SK-N-DZ (cell line): ENCODE measurements around the gene SLC6A4. TPM values are rescaled to one million over a fixed set of nuclear protein-coding genes. Genes with fewer than 3 reads are reported as not detected.
A peak's percentile ranks its signal among the peaks of the same experiment; 100 is the strongest.

Experiments
- DNase-seq: peaks from one replicate; pipeline ENCODE4 v3.0.0-alpha.2; 2015; ENCODE audit warnings: low spot score
- polyA plus RNA-seq, 2 experiments: library from polyadenylated mRNA; depleted of rRNA; stranded (reverse); fragments of >200 nt; gene quantifications; 2 replicates each; pipeline ENCODE4 v1.2.3, GENCODE V29; 2014

SLC6A4 gene
- polyA plus RNA-seq (2014; cell fraction: cytosol; rRNA removed) = not detected in 2 replicates
- polyA plus RNA-seq (2014; cell fraction: nucleus; rRNA removed) = 0.05 TPM in 1 of 2 replicates, not detected in the other

- DNase-seq = no peak
These were observed at the start of gene SLC6A4 for GRCh38 chr17:30235386-30236296. Gene SLC6A4 (minus strand): TSS chr17:30235697. CDS start chr17:30221958, 13,739 bp downstream.

GRCh38 chr17:30279156-30279555 lies 43.7 kb upstream of the SLC6A4 start:
- DNase-seq = peak; percentile 23

- DNase-seq = peak; percentile 51
These were observed 42.5 kb upstream of the SLC6A4 start for GRCh38 chr17:30278032-30278431.

GRCh38 chr17:30275911-30276310 lies 40.4 kb upstream of the SLC6A4 start:
- no peak for DNase-seq

GRCh38 chr17:30274887-30275286 lies 39.4 kb upstream of the SLC6A4 start:
- no peak for DNase-seq

GRCh38 chr17:30273373-30273772 lies 37.9 kb upstream of the SLC6A4 start:
- no peak for DNase-seq

- DNase-seq = no peak
These were observed 35.6 kb upstream of the SLC6A4 start for GRCh38 chr17:30271102-30271501.

- DNase-seq = no peak
These were observed 32.1 kb upstream of the SLC6A4 start for GRCh38 chr17:30267625-30268024.

- DNase-seq = no peak
These were observed 28.2 kb upstream of the SLC6A4 start for GRCh38 chr17:30263552-30264333.

- DNase-seq = peak; percentile 59
These were observed 21.4 kb upstream of the SLC6A4 start for GRCh38 chr17:30256756-30257506.

GRCh38 chr17:30254150-30254549 lies 18.7 kb upstream of the SLC6A4 start:
- no peak for DNase-seq

GRCh38 chr17:30253312-30253711 lies 17.8 kb upstream of the SLC6A4 start:
- no peak for DNase-seq

GRCh38 chr17:30251931-30252330 lies 16.4 kb upstream of the SLC6A4 start:
- no peak for DNase-seq

GRCh38 chr17:30249460-30249859 lies 14.0 kb upstream of the SLC6A4 start:
- no peak for DNase-seq

GRCh38 chr17:30248786-30249185 lies 13.3 kb upstream of the SLC6A4 start:
- no peak for DNase-seq

- DNase-seq = no peak
These were observed 11.0 kb upstream of the SLC6A4 start for GRCh38 chr17:30246460-30246859.

- no peak for DNase-seq
These were observed 9.4 kb upstream of the SLC6A4 start for GRCh38 chr17:30244853-30245385.

- DNase-seq = no peak
These were observed 8.1 kb upstream of the SLC6A4 start for GRCh38 chr17:30243568-30243967.

- DNase-seq = no peak
These were observed 7.5 kb upstream of the SLC6A4 start for GRCh38 chr17:30243002-30243401.

GRCh38 chr17:30241051-30241450 lies 5.6 kb upstream of the SLC6A4 start:
- no peak for DNase-seq

GRCh38 chr17:30240177-30240576 lies 4.7 kb upstream of the SLC6A4 start:
- no peak for DNase-seq
